GM21515 (cell line): ENCODE measurements around the gene CAPN12.

Experiments used
- ATAC-seq: cut with Tn5 transposase; IDR thresholded peaks from one replicate; pipeline ENCODE4 v1.9.1; 2021; ENCODE audit not compliant: unreplicated experiment

CAPN12 gene

DNA sequence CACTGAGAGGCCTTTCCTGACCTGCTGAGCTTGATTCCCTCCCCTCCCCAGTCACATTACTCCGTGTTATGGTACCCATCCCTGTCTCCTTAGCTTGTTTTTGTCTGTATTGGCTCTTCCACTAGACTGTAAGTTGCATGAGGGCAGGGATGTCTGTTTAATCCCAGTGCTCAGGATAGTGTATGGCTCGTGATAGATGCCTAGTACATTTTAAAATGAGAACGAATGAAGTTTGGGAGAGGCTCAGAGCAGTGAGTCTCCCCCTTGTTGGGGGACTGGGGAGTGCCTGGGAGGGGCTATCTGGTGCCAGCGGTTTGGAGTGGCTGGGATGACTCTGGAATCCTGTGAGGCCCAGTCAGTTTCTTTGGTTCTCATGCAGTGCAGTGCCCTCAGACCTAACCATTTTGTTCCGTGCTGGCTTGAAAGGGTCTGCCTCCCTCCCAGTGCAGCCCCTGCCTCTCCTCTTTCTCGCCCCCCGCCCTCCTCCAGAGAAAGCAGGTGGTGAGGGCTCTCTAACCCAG lies 61.3 kb downstream of the CAPN12 start:
- no peak for ATAC-seq

DNA sequence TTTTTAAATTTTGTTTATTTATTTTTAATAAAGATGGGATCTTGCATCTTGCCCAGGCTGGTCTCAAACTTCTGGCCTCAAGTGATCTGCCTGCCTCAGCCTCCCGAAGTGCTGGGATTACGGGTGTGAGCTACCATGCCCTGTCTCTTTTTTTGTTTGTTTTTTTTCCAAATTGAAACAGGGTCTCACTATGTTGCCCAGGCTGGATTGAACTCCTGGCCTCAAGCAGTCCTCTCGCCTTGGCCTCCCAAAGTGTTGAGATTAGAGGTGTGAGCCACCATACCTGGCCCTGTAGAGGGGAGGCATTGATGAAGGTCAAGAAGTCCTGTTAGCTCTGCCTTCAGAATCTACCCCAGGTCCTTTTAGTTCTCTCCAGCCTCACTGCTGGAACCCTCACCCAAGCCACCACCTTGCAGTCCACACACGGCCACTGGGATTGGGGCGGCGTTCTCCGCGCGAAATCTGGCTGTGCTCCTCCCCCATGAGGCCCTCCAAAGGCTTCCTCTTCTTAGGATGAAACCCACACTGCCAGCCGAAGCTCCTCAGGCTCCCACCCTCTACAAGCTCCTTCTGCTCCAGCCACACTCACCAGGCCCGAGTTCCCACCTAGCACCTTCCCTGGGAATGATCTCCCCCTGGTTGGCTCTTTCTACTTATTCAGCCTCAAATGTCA lies 61.9 kb downstream of the CAPN12 start:
- no peak for ATAC-seq
